OCI-LY7 (cell line): ENCODE data around the gene KIAA0586. TPM values are rescaled to one million over a fixed set of nuclear protein-coding genes. Genes with fewer than 3 reads are reported as not detected.

Source experiments
- BruUV-seq: library from RNA; stranded (reverse); fragments of 400-500 nt; replicated peaks from 2 replicates; lab custom pipeline; 2021; lab: Mats Ljungman, UMichigan
- CTCF ChIA-PET: fragments of 300-600 bp; sonication (Branson Sonifier 250); formaldehyde crosslinking; loops from one replicate; lab custom pipeline; 2022; ENCODE audit warnings: antibody characterized with exemption; ENCODE audit not compliant: unreplicated experiment; lab: Charles Lee
- POLR2A ChIA-PET: fragments of 300-600 bp; sonication (Branson Sonifier 250); formaldehyde crosslinking; loops from one replicate; lab custom pipeline; 2022; ENCODE audit warnings: antibody characterized with exemption; lab: Charles Lee
- DNase-seq: peaks from one replicate; pipeline ENCODE4 v3.0.0-alpha.2; 2015; ENCODE audit warnings: low spot score
- H2AFZ ChIP-seq: fragments of 200-600 bp; sonication (generic), shearing (Covaris generic); 2 replicates; pipeline ENCODE4 v1.6.1; 2014; ENCODE audit warnings: mild to moderate bottlenecking, antibody characterized with exemption, low read length, moderate library complexity
- H3K27ac ChIP-seq: fragments of 200-600 bp; sonication (generic); 2 replicates; pipeline ENCODE4 v1.5.1; 2014; ENCODE audit warnings: mixed run types, low read depth, mild to moderate bottlenecking, moderate library complexity, low read length, inconsistent platforms; ENCODE audit not compliant: poor library complexity, severe bottlenecking
- H3K36me3 ChIP-seq: fragments of 200-600 bp; sonication (generic); 2 replicates; pipeline ENCODE4 v1.6.1; 2014; ENCODE audit warnings: mild to moderate bottlenecking, antibody characterized with exemption, low read length, moderate library complexity, mixed read lengths; ENCODE audit not compliant: insufficient read depth
- H3K4me1 ChIP-seq: fragments of 200-600 bp; sonication (generic); 2 replicates; pipeline ENCODE4 v1.5.1; 2014; ENCODE audit warnings: mild to moderate bottlenecking, low read length; ENCODE audit not compliant: insufficient read depth, poor library complexity, severe bottlenecking
- H3K4me2 ChIP-seq: fragments of 200-600 bp; sonication (generic); 2 replicates; pipeline ENCODE4 v1.6.1; 2014; ENCODE audit warnings: mild to moderate bottlenecking, low read length
- H3K4me3 ChIP-seq: fragments of 200-600 bp; sonication (generic); 2 replicates; pipeline ENCODE4 v1.5.1; 2014; ENCODE audit warnings: mild to moderate bottlenecking, low read depth, low read length; ENCODE audit not compliant: poor library complexity, severe bottlenecking
- H3K79me2 ChIP-seq: fragments of 200-600 bp; sonication (generic); 2 replicates; pipeline ENCODE4 v1.6.1; 2016; ENCODE audit warnings: low read depth, mild to moderate bottlenecking, low read length, moderate library complexity, mixed read lengths; ENCODE audit not compliant: insufficient read depth
- H3K9me2 ChIP-seq: fragments of 200-600 bp; sonication (generic); 2 replicates; pipeline ENCODE4 v1.6.1; 2016; ENCODE audit warnings: mild to moderate bottlenecking, low read length, mixed read lengths; ENCODE audit not compliant: insufficient read depth
- H3K9me3 ChIP-seq: fragments of 200-600 bp; sonication (generic); 2 replicates; pipeline ENCODE4 v1.6.1; 2014; ENCODE audit warnings: mild to moderate bottlenecking, mixed run types, low read length, mixed read lengths
- H4K20me1 ChIP-seq: fragments of 200-600 bp; sonication (generic); 2 replicates; pipeline ENCODE4 v1.6.1; 2014; ENCODE audit warnings: mild to moderate bottlenecking, antibody characterized with exemption, low read length, moderate library complexity, mixed read lengths; ENCODE audit not compliant: insufficient read depth
- CTCF ChIP-seq: fragments of 200-600 bp; sonication (generic); conservative IDR thresholded peaks from 2 replicates; pipeline ENCODE4 v1.5.1; 2014; ENCODE audit warnings: mild to moderate bottlenecking, antibody characterized with exemption, low read length, moderate library complexity, mixed read lengths
- EZH2phosphoT487 ChIP-seq: fragments of 200-600 bp; sonication (generic); IDR thresholded peaks from 2 replicates; pipeline ENCODE4 v1.6.1; 2018; ENCODE audit warnings: low read depth, borderline replicate concordance, mild to moderate bottlenecking, mixed run types, antibody characterized with exemption, low read length, moderate library complexity, mixed read lengths
- intact Hi-C: fragments of 100-400 bp; cut with micrococcal nuclease; formaldehyde crosslinking; loops from one replicate; pipeline ENCODE4 v1.10.0; 2022; ENCODE audit not compliant: unreplicated experiment
- total RNA-seq, 2 experiments: library from RNA; depleted of rRNA in 1 of 2; stranded (reverse); fragments of >200 nt in 1 of 2; shearing (Covaris generic) in 1 of 2; gene quantifications; 2 replicates each; pipeline ENCODE4 v1.2.3, GENCODE V29; 2014 to 2022

KIAA0586 gene
- total RNA-seq, 2 experiments from 2014 or later = 20.5 to 41.7 TPM

DNA sequence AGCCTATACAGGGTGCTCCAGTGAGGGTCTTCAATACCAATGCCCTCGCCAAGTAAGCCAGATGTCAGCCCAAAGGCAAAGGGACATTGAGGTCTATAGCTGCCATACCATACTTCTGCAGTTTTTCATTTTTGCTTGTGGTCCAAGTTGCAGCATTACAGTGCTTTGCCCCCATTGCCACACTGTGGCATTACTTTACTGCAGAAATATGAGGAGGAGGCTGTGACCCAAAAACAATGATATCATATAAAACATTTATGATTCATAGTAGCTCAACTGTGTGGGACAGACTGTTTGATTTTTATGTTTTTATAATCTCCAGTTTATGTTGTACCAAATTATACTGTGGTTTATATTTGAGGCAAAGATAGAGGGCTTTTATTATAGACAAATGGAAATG lies 64.1 kb downstream of the KIAA0586 start:
- BruUV-seq = no TSS peak
- H3K4me1 ChIP-seq = peaks cover 7% of the 10 kb centered on the region
- no peak overlapping the region for H3K27ac ChIP-seq
- H3K79me2 ChIP-seq = no peaks in the 10 kb centered on the region
- peaks cover 76% of the 10 kb centered on the region for H3K36me3 ChIP-seq
- ChIA-PET CTCF (no interaction called here), POLR2A (no interaction called here)
- no peak overlapping the region for H2AFZ ChIP-seq
- intact Hi-C loops = no loop called here
- H3K9me3 ChIP-seq = no peaks in the 10 kb centered on the region
- H3K9me2 ChIP-seq = no peaks in the 10 kb centered on the region
- DNase-seq = no peak
- no peaks in the 10 kb centered on the region for H4K20me1 ChIP-seq
- TF ChIP-seq EZH2phosphoT487 = no peak
- no peak for TF ChIP-seq CTCF
- no peak overlapping the region for H3K4me3 ChIP-seq
- no peak overlapping the region for H3K4me2 ChIP-seq

DNA sequence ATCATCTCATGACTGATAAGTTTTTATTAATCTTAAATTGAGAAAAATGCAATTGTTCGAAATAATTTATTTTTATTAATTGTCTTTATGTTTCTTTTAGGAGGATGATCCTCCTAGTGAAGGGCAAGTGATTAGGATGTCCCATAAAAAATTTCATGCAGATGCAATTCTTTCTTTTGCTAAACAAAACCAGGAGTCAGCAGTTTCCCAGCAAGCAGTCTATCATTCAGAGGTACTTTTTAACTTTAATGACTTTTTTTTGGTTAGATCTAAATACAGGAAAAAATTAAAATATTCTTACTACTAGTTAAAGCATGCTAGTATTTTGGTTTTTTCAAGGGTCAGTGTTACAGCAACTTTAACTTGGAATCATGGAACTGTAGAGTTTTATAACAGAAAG lies 64.5 kb downstream of the KIAA0586 start:
- Histone ChIP-seq H3K9me2 (no peaks in the 10 kb centered on the region), H3K4me2 (no peak overlapping the region), H3K4me3 (no peak overlapping the region), H3K4me1 (peaks cover 7% of the 10 kb centered on the region), H2AFZ (no peak overlapping the region), H3K9me3 (no peaks in the 10 kb centered on the region), H3K36me3 (peaks cover 73% of the 10 kb centered on the region), H4K20me1 (no peaks in the 10 kb centered on the region), H3K79me2 (no peaks in the 10 kb centered on the region), H3K27ac (no peak overlapping the region)
- ChIA-PET POLR2A (no interaction called here), CTCF (no interaction called here)
- intact Hi-C loops = no loop called here
- TF ChIP-seq EZH2phosphoT487 (no peak), CTCF (no peak)
- no peak for DNase-seq
- no TSS peak for BruUV-seq

- Histone ChIP-seq H4K20me1 (no peaks in the 10 kb centered on the region), H3K9me2 (no peaks in the 10 kb centered on the region), H3K4me1 (no peaks in the 10 kb centered on the region), H3K4me3 (no peak overlapping the region), H3K79me2 (no peaks in the 10 kb centered on the region), H2AFZ (no peak overlapping the region), H3K36me3 (peaks cover 31% of the 10 kb centered on the region; the same call in 1 of the 2 replicates), H3K9me3 (no peaks in the 10 kb centered on the region), H3K27ac (no peak overlapping the region), H3K4me2 (no peak overlapping the region)
- intact Hi-C loops = no loop called here
- TF ChIP-seq EZH2phosphoT487 (no peak), CTCF (peak; percentile 96)
- DNase-seq = peak; percentile 68
- ChIA-PET CTCF (no interaction called here), POLR2A (interaction anchor here (1.1 kb wide), 1 partner anchor 11 kb away, joined by 3 read pairs; no protein-coding TSS in a partner anchor)
- BruUV-seq = no TSS peak
These were observed 73.8 kb downstream of the KIAA0586 start for GRCh38 chr14:58501214-58501816.
